Type B pancreatic cell (in vitro differentiated cells): ENCODE data around the gene TRMT44. TPM values are rescaled to one million over a fixed set of nuclear protein-coding genes. Genes with fewer than 3 reads are reported as not detected.

Experiments
- DNase-seq: peaks from one replicate; pipeline ENCODE4 v3.0.0; 2021; ENCODE audit warnings: mixed read lengths; ENCODE audit not compliant: unreplicated experiment; ENCODE audit errors: extremely low spot score
- H3K27ac Mint-ChIP-seq: 2 replicates; pipeline ENCODE4 v1.8.0; 2021; ENCODE audit warnings: mild to moderate bottlenecking, mixed read lengths
- H3K27me3 Mint-ChIP-seq: 2 replicates; pipeline ENCODE4 v1.8.0; 2021; ENCODE audit warnings: mixed read lengths
- H3K36me3 Mint-ChIP-seq: 2 replicates; pipeline ENCODE4 v1.8.0; 2021; ENCODE audit warnings: mixed read lengths
- H3K4me1 Mint-ChIP-seq: one replicate; pipeline ENCODE4 v1.8.0; 2021; ENCODE audit warnings: mixed read lengths; ENCODE audit not compliant: unreplicated experiment
- H3K4me3 Mint-ChIP-seq: 2 replicates; pipeline ENCODE4 v1.8.0; 2021; ENCODE audit warnings: mild to moderate bottlenecking, mixed read lengths
- H3K9me3 Mint-ChIP-seq: 2 replicates; pipeline ENCODE4 v1.8.0; 2021; ENCODE audit warnings: mixed read lengths
- total RNA-seq: library from RNA; stranded (reverse); gene quantifications from 2 replicates; pipeline ENCODE4 v1.2.1, GENCODE V29; 2021; ENCODE audit warnings: low replicate concordance
- TF ChIP-seq, protein P1 (sequence below): fragments of 200-600 bp; sonication (generic); conservative IDR thresholded peaks from 2 replicates; pipeline ENCODE4 v1.5.0; 2021; ENCODE audit warnings: antibody characterized with exemption, mild to moderate bottlenecking

The TRMT44 gene
- total RNA-seq, 1 donor from 2014 or later = 32.3 TPM

DNA sequence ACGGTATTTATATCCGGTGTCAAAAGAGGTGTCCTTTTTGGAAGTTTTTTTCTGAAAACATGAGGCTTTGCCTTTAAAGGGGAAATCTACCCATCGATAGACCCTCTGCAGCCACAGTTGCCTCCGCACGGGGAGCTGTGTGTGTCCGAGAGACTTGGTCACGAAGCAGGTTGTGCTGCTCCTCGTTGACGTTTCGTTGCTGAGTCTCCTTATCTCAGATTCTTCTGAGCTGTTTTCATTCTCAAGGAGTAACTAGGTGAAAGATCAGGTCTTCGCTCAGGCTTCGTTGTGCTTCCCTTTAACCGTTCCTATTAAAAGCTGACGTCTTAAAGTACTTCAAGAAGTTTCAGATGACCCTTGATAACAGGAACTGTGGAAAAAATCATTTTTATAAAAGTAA, 23.8 kb downstream of the TRMT44 start:
- Mint-ChIP-seq H3K27ac (no peak overlapping the region), H3K4me1 (peaks cover 11% of the 10 kb centered on the region), H3K36me3 (peaks cover 12% of the 10 kb centered on the region), H3K9me3 (no peaks in the 10 kb centered on the region), H3K27me3 (no peaks in the 10 kb centered on the region), H3K4me3 (no peak overlapping the region)
- TF ChIP-seq, protein P1, sequence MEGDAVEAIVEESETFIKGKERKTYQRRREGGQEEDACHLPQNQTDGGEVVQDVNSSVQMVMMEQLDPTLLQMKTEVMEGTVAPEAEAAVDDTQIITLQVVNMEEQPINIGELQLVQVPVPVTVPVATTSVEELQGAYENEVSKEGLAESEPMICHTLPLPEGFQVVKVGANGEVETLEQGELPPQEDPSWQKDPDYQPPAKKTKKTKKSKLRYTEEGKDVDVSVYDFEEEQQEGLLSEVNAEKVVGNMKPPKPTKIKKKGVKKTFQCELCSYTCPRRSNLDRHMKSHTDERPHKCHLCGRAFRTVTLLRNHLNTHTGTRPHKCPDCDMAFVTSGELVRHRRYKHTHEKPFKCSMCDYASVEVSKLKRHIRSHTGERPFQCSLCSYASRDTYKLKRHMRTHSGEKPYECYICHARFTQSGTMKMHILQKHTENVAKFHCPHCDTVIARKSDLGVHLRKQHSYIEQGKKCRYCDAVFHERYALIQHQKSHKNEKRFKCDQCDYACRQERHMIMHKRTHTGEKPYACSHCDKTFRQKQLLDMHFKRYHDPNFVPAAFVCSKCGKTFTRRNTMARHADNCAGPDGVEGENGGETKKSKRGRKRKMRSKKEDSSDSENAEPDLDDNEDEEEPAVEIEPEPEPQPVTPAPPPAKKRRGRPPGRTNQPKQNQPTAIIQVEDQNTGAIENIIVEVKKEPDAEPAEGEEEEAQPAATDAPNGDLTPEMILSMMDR = no peak
- DNase-seq = no peak

GRCh38 chr4:8465615-8466611, 25.3 kb downstream of the TRMT44 start:
- Mint-ChIP-seq H3K4me1 (peaks cover 4% of the 10 kb centered on the region), H3K4me3 (no peak overlapping the region), H3K27me3 (no peaks in the 10 kb centered on the region), H3K9me3 (no peaks in the 10 kb centered on the region), H3K36me3 (peaks cover 8% of the 10 kb centered on the region), H3K27ac (no peak overlapping the region)
- TF ChIP-seq, protein P1 = no peak
- DNase-seq = no peak

- DNase-seq = no peak
- H3K4me3 Mint-ChIP-seq = no peak overlapping the region
- TF ChIP-seq, protein P1 = no peak
- peaks cover 4% of the 10 kb centered on the region for H3K36me3 Mint-ChIP-seq
- H3K9me3 Mint-ChIP-seq = no peaks in the 10 kb centered on the region
- no peaks in the 10 kb centered on the region for H3K27me3 Mint-ChIP-seq
- peaks cover 4% of the 10 kb centered on the region for H3K4me1 Mint-ChIP-seq
- H3K27ac Mint-ChIP-seq = no peak overlapping the region
Measured at GRCh38 chr4:8467016-8467415, 26.4 kb downstream of the TRMT44 start.

- no peak for DNase-seq
- Mint-ChIP-seq H3K4me3 (no peak overlapping the region), H3K9me3 (no peaks in the 10 kb centered on the region), H3K4me1 (peaks cover 7% of the 10 kb centered on the region), H3K27ac (peak overlapping the region; percentile 34), H3K27me3 (no peaks in the 10 kb centered on the region), H3K36me3 (peaks cover 4% of the 10 kb centered on the region)
- TF ChIP-seq, protein P1 = peak; percentile 93
Measured at GRCh38 chr4:8468746-8469535, 28.4 kb downstream of the TRMT44 start.

GRCh38 chr4:8469550-8469949, 29.0 kb downstream of the TRMT44 start:
- DNase-seq = no peak
- Mint-ChIP-seq H3K27me3 (no peaks in the 10 kb centered on the region), H3K4me1 (peaks cover 7% of the 10 kb centered on the region), H3K27ac (no peak overlapping the region), H3K9me3 (no peaks in the 10 kb centered on the region), H3K4me3 (no peak overlapping the region), H3K36me3 (peaks cover 4% of the 10 kb centered on the region)
- TF ChIP-seq, protein P1 = no peak
